ENCODE data around the gene TADA2B.

GRCh38 chr4:7003879-7004240 is 39.3 kb upstream of the TADA2B start:
- no peak for TF ChIP-seq YY1 (IDR thresholded peaks at IDR 0.05; ENCODE audit: insufficient read depth, insufficient read length)
- TF ChIP-seq ZNF274 (IDR thresholded peaks at IDR 0.05; ENCODE audit: low read depth, low read length) = no peak
- TF ChIP-seq SUZ12 (IDR thresholded peaks at IDR 0.05; ENCODE audit: extremely low read depth, insufficient read depth, insufficient read length) = no peak

Data from NT2/D1 (cell line).